Thyroid gland (tissue), 4 donors: ENCODE results near the gene HACD1.
"Not testable (repeated sequence)": the region's sequence is repeated elsewhere in the genome, so short reads cannot be mapped to it uniquely, and the experiment has no call there.

Experiments used
- CTCF ChIP-seq, 6 experiments: fragments of 200-600 bp in 3 of 6; fragments of 450-650 bp in 3 of 6; sonication (generic) in 3 of 6; IDR thresholded peaks; one replicate each; pipeline ENCODE4 v1.5.1; 2016 to 2019; ENCODE audit warnings: antibody characterized with exemption in 6 of 6, mild to moderate bottlenecking in 2 of 6, inconsistent platforms in 1 of 6, moderate library complexity in 1 of 6
- POLR2A ChIP-seq, 2 donors: fragments of 450-650 bp; IDR thresholded peaks; one replicate each; pipeline ENCODE4 v1.6.1; 2017; ENCODE audit warnings: antibody characterized with exemption in 2 of 2, mild to moderate bottlenecking in 2 of 2, moderate library complexity in 1 of 2

GRCh38 chr10:17632590-17632989 is 15.4 kb upstream of the HACD1 start:
- TF ChIP-seq CTCF, POLR2A (IDR thresholded peaks at IDR 0.05): not testable (repeated sequence)
